Progenitor cell of endocrine pancreas (in vitro differentiated cells): ENCODE measurements around the gene RALB. TPM values are rescaled to one million over a fixed set of nuclear protein-coding genes. Genes with fewer than 3 reads are reported as not detected.

ENCODE experiments used
- DNase-seq: peaks from one replicate; pipeline ENCODE4 v3.0.0; 2021; ENCODE audit warnings: low spot score; ENCODE audit not compliant: unreplicated experiment
- H3K27ac Mint-ChIP-seq: 2 replicates; pipeline ENCODE4 v1.8.0; 2021; ENCODE audit warnings: mild to moderate bottlenecking, moderate library complexity, mixed read lengths
- H3K27me3 Mint-ChIP-seq: 2 replicates; pipeline ENCODE4 v1.8.0; 2021; ENCODE audit warnings: mixed read lengths
- H3K36me3 Mint-ChIP-seq: 2 replicates; pipeline ENCODE4 v1.8.0; 2022; ENCODE audit warnings: mixed read lengths; ENCODE audit not compliant: insufficient read depth
- H3K4me1 Mint-ChIP-seq: 2 replicates; pipeline ENCODE4 v1.8.0; 2021; ENCODE audit warnings: low read depth, mixed read lengths
- H3K4me3 Mint-ChIP-seq: 2 replicates; pipeline ENCODE4 v1.8.0; 2021; ENCODE audit warnings: low read depth, mild to moderate bottlenecking, moderate library complexity, mixed read lengths
- H3K9me3 Mint-ChIP-seq: 2 replicates; pipeline ENCODE4 v1.8.0; 2021; ENCODE audit warnings: low read depth, mixed read lengths
- CTCF ChIP-seq: fragments of 200-600 bp; sonication (generic); IDR thresholded peaks from one replicate; pipeline ENCODE4 v1.5.0; 2021; ENCODE audit warnings: antibody characterized with exemption, mild to moderate bottlenecking; ENCODE audit not compliant: unreplicated experiment
- total RNA-seq: library from RNA; stranded (reverse); gene quantifications from 2 replicates; pipeline ENCODE4 v1.2.1, GENCODE V29; 2021

RALB gene
- total RNA-seq, 1 donor from 2014 or later: 30.5 TPM

DNA sequence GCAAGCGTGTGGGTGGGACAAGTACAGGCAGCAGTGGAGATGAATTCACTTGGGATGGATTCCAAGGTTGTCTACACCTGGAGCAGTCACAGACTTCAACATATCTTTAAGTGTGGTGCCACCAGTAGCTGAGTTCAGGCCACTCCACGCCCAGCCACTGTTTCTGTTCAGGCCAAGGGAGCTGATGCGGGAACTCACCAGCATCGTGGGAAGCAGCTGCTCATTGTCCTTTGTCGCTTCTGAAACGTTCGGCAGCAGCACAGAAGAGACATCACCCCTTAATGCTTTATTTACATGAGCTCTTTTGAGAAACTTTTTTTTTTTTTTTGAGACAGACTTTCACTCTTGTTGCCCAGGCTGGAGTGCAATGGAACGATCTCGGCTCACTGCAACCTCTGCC lies 73.4 kb downstream of the RALB start:
- Mint-ChIP-seq H3K9me3 (no peaks in the 10 kb centered on the region), H3K27me3 (peaks cover 53% of the 10 kb centered on the region)
- TF ChIP-seq CTCF: no peak

DNA sequence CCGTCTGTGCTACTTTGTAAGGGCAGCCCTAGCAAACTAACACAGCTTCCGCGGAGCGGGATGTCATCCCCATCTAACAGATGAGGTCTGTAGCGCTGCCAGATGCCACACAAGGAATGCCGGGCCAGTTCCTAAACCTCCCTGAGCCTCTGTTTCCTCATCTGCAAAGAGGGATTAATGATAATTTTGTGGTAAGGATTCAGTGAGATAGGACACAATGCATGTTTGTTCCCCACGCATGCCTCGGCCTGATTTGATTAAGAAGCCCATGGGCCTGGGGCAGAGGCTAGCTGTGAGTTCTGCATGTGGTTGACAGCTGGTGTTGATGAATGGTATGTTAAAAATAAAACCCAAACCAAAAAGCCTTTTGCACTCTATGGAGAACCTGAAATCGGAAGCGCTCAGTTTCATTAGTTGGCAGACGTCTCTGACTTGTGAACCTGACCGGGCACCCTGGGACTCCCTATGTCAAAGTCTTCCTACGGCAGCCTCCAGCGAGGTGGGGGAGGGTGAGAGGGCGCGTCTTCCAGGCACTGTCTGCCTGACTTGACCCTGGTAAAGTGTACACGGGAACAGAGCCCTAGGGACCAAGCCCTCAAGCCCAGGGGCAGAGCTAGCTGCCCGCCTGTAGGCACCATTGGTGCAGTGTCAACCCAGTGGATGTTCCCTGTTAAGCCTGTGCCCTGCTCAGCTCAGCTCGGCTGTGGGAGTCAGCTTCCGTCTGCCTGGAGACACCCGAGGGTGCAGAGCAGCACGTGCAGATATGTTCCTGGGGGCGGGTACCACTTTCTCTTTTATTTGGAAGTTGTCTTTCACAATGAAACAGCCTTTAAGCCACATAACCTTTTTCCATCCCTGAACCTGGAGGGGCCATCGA lies 78.5 kb downstream of the RALB start:
- TF ChIP-seq CTCF: no peak
- Mint-ChIP-seq H3K27me3 (peaks cover 60% of the 10 kb centered on the region), H3K4me3 (no peak overlapping the region), H3K27ac (no peak overlapping the region), H3K9me3 (no peaks in the 10 kb centered on the region), H3K4me1 (no peaks in the 10 kb centered on the region), H3K36me3 (no peaks in the 10 kb centered on the region)
- no peak for DNase-seq

More for the DNA sequence above, 73.4 kb downstream of the RALB start:
- Mint-ChIP-seq H3K4me1 (no peaks in the 10 kb centered on the region), H3K36me3 (no peaks in the 10 kb centered on the region), H3K27ac (no peak overlapping the region), H3K4me3 (no peak overlapping the region)
- no peak for DNase-seq

DNA sequence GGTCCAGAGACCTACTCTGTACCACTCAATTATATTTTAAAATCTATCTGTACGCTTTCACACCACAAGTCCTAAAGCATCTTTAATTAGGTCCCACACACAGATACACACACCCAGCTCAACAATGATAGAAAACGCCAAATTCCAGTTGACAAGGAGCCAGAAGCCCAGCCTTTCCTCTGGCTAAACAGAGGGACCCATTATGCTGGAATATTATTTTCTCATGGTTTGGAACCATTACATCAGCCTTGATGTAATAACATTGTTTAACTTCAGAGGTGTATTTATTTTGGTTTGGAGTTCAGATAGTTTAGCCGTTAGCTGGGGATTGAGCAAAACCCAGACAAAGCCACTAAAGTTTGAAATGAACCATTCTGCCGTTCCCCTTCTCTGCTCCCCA lies 79.3 kb downstream of the RALB start:
- Mint-ChIP-seq H3K36me3 (no peaks in the 10 kb centered on the region), H3K4me3 (no peak overlapping the region), H3K9me3 (no peaks in the 10 kb centered on the region), H3K27me3 (peaks cover 64% of the 10 kb centered on the region), H3K4me1 (no peaks in the 10 kb centered on the region), H3K27ac (no peak overlapping the region)
- TF ChIP-seq CTCF: no peak
- DNase-seq: no peak

GRCh38 chr2:120332384-120332783 lies 79.7 kb downstream of the RALB start:
- no peak overlapping the region for H3K27ac Mint-ChIP-seq
- TF ChIP-seq CTCF: no peak
- no peak for DNase-seq
- no peaks in the 10 kb centered on the region for H3K9me3 Mint-ChIP-seq
- H3K4me1 Mint-ChIP-seq: no peaks in the 10 kb centered on the region
- H3K4me3 Mint-ChIP-seq: no peak overlapping the region
- H3K36me3 Mint-ChIP-seq: no peaks in the 10 kb centered on the region
- H3K27me3 Mint-ChIP-seq: peaks cover 63% of the 10 kb centered on the region

- no peak for DNase-seq
- Mint-ChIP-seq H3K36me3 (no peaks in the 10 kb centered on the region), H3K9me3 (no peaks in the 10 kb centered on the region), H3K27ac (no peak overlapping the region), H3K4me3 (no peak overlapping the region), H3K4me1 (no peaks in the 10 kb centered on the region), H3K27me3 (peaks cover 65% of the 10 kb centered on the region)
- TF ChIP-seq CTCF: no peak
Measured at GRCh38 chr2:120334068-120334467, 81.4 kb downstream of the RALB start.
